GM12864 (cell line): Measurements from ENCODE around the gene SLC37A1.

Experiments
- DNase-seq: peaks from one replicate; pipeline ENCODE4 v3.0.0-alpha.2; 2011; ENCODE audit warnings: low read depth
- H3K4me3 ChIP-seq: 2 replicates; pipeline ENCODE4 v1.5.1; 2011; ENCODE audit warnings: mild to moderate bottlenecking, low read depth, low read length, control low read depth
- TF ChIP-seq, protein P1 (sequence below): IDR thresholded peaks from 2 replicates; pipeline ENCODE4 v1.5.1; 2011; ENCODE audit warnings: low read depth, mild to moderate bottlenecking, moderate library complexity, low read length, control low read depth, inconsistent platforms; ENCODE audit errors: missing control alignments

SLC37A1 gene

DNA sequence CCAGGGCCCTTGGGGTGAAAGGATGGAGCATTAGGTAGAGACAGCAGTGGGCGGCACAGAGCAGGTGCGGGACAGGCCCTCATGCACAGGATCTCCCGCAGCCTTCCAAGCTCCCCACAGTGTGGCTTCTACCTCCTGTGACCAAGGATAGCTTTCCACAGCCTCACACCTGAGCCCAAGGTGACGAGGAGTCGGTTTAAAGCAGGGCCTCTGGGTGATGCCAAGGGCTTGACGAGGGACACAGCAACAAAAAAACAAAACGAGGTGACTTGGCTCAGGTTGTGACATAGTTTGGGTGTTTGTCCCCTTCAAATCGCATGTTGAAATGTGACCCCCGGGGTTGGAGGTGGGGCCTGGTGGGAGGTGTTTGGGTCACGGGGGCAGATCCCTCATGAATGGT, 32.9 kb upstream of the SLC37A1 start:
- TF ChIP-seq, protein P1, sequence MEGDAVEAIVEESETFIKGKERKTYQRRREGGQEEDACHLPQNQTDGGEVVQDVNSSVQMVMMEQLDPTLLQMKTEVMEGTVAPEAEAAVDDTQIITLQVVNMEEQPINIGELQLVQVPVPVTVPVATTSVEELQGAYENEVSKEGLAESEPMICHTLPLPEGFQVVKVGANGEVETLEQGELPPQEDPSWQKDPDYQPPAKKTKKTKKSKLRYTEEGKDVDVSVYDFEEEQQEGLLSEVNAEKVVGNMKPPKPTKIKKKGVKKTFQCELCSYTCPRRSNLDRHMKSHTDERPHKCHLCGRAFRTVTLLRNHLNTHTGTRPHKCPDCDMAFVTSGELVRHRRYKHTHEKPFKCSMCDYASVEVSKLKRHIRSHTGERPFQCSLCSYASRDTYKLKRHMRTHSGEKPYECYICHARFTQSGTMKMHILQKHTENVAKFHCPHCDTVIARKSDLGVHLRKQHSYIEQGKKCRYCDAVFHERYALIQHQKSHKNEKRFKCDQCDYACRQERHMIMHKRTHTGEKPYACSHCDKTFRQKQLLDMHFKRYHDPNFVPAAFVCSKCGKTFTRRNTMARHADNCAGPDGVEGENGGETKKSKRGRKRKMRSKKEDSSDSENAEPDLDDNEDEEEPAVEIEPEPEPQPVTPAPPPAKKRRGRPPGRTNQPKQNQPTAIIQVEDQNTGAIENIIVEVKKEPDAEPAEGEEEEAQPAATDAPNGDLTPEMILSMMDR, result no peak
- no peak overlapping the region for H3K4me3 ChIP-seq
- no peak for DNase-seq

DNA sequence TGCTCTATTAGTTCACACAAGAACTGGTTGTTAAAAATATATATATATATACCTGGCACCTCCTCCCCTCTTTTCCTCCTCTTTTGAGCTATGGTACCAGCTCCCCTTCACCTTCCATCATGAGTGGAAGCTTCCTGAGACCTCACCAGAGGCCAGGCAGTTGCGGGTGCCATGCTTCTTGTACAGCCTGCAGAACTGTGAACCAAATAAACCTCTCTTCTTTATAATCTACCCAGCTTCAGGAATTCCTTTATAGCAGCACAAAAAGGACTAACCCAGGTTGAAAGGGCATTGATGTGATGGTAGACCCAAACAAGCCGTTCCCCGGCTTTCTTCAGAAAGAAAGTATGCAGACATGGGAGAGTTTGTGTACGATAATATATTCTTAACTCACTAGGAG, 32.5 kb upstream of the SLC37A1 start:
- TF ChIP-seq, protein P1, result no peak

DNA sequence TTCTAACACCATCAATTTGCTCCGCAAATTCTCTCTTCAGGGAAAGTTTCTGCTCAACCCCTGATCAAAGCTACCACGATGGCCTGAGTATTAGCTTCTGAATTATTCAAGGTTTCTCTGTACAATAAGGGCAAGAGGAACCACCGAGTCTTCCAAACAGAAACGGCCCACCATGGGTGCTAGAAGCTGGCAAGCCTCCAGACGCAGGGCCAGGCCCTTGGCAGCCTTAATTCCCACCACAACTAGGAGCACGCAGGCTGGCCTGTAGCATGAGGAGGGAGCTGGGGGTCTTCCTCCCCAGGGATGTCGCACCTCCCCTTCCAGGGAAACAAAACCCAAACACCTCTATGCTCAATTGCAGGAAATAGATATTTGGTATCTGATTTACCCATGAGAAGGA, 28.7 kb upstream of the SLC37A1 start:
- TF ChIP-seq, protein P1, result no peak
- no peak for DNase-seq
- no peak overlapping the region for H3K4me3 ChIP-seq

More for the DNA sequence above, 32.5 kb upstream of the SLC37A1 start:
- DNase-seq, result no peak
- no peak overlapping the region for H3K4me3 ChIP-seq

DNA sequence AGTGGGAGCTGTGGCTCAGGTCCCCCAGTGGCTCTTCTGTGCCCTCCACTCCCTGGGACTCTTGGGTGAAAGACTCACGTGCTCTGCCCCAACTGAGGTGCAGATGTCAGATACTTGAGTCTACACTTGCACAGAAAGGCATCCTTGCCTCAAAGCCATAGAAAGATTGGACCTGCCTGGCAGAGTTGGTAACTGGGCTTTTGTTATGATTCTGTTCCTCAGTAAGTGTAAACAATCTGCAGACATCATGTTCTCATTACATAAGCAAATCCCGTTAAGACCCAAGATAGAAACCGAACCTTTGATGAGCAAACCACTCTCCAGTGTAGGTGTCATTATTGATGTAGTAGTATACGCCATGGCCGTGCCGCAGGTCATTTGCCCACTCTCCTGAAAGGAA, 27.6 kb upstream of the SLC37A1 start:
- no peak overlapping the region for H3K4me3 ChIP-seq
- TF ChIP-seq, protein P1, result no peak
- DNase-seq, result no peak

DNA sequence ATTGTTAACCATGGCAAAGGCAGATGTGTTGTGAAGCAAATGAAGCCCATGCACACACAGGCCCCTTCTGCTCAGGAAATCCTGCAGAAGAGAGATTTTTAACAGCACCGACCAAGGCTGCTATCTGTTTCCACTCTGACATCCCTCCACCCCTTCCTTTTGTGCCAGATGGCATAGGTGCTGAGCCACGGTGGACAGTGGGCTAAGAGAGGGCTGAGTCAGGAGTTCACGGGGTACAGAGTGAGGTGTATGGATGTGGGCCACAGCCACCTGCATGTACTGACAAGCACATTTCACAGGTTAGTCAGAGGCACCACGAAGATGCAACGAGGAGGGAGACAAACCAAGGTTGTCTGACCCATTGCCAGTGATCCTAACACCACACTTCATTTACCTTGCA, 27.1 kb upstream of the SLC37A1 start:
- TF ChIP-seq, protein P1, result no peak
- H3K4me3 ChIP-seq, result no peak overlapping the region
- no peak for DNase-seq

DNA sequence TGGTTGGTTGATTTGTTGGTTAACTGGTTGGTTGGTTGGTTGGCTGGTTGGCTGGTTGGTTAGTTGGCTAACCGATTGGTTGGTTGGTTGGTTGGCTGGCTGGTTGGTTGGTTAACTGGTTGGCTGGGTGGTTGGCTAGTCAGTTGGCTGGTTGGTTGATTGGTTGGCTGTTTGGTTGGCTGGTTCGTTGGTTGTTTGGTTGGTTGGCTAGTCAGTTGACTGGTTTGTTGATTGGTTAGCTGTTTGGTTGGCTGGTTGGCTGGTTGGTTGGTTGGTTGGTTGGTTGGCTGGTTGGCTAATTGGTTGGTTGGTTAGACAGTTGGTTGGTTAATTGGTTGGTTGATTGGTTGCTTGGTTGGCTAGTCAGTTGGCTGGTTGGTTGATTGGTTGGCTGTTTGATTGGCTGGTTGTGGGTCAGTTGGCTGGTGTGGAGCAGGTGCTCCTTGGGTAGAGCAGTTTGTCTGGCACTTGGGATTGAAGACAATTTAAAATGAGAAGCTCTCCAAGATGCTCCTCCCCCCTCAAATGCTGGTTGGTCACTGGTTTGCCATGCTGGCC, 24.6 kb upstream of the SLC37A1 start:
- TF ChIP-seq, protein P1, result no peak
- H3K4me3 ChIP-seq, result no peak overlapping the region
- DNase-seq, result no peak

DNA sequence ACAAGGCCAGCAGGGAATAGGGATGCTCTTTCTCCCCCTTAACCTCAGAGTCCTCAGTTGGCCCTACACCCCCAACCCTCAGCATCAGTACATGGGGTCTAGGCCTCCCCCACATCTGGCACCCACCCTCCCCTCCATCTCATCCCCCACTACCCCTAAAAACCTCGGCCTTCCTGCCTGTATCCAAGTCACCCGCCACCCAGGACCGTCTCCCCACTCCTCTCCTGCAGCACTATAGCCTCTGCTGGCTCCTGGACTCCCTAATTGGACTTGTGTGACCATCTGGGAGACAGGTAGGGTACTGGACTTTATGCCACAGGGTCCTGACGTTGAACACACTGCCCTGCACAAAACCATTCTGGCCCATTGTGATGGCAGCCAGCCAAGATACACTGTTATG, 23.7 kb upstream of the SLC37A1 start:
- TF ChIP-seq, protein P1, result no peak
- H3K4me3 ChIP-seq, result no peak overlapping the region
- no peak for DNase-seq
